Measurements from ENCODE around the gene CRYZL1.

- TF ChIP-seq, protein P1, sequence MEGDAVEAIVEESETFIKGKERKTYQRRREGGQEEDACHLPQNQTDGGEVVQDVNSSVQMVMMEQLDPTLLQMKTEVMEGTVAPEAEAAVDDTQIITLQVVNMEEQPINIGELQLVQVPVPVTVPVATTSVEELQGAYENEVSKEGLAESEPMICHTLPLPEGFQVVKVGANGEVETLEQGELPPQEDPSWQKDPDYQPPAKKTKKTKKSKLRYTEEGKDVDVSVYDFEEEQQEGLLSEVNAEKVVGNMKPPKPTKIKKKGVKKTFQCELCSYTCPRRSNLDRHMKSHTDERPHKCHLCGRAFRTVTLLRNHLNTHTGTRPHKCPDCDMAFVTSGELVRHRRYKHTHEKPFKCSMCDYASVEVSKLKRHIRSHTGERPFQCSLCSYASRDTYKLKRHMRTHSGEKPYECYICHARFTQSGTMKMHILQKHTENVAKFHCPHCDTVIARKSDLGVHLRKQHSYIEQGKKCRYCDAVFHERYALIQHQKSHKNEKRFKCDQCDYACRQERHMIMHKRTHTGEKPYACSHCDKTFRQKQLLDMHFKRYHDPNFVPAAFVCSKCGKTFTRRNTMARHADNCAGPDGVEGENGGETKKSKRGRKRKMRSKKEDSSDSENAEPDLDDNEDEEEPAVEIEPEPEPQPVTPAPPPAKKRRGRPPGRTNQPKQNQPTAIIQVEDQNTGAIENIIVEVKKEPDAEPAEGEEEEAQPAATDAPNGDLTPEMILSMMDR (conservative IDR thresholded peaks at IDR 0.05; ENCODE audit: low read depth, low read length): no peak
- no peak for TF ChIP-seq EZH2 (IDR thresholded peaks at IDR 0.05; ENCODE audit: borderline replicate concordance, low read depth, low read length, poor library complexity, severe bottlenecking)
These were observed 33.0 kb downstream of the CRYZL1 start for GRCh38 chr21:33608559-33608958.
